GM23338 (cell line): ENCODE results near the gene SGCD. TPM values are rescaled to one million over a fixed set of nuclear protein-coding genes. Genes with fewer than 3 reads are reported as not detected.

ENCODE experiments used
- ATAC-seq: fragments of 200-7000 bp; cut with Tn5 transposase; 3 replicates; pipeline ENCODE4 v1.9.1; 2020
- DNase-seq: peaks from one replicate; pipeline ENCODE4 v3.0.0-alpha.2; 2015; ENCODE audit warnings: low spot score
- H2AFZ ChIP-seq: fragments of 200-600 bp; sonication (generic); 2 replicates; pipeline ENCODE4 v1.8.0; 2016; ENCODE audit warnings: antibody characterized with exemption, mild to moderate bottlenecking, moderate library complexity
- H3F3A ChIP-seq: fragments of 200-600 bp; sonication (generic); replicated peaks from 2 replicates; pipeline ENCODE4 v1.8.0; 2017; ENCODE audit warnings: antibody characterized with exemption, mixed run types, low read depth
- H3K27ac ChIP-seq: fragments of 200-600 bp; sonication (generic); 2 replicates; pipeline ENCODE4 v1.6.1; 2016; ENCODE audit warnings: low read depth
- H3K27me3 ChIP-seq: fragments of 200-600 bp; sonication (generic); 2 replicates; pipeline ENCODE4 v1.8.0; 2016; ENCODE audit warnings: mild to moderate bottlenecking, mixed run types, moderate library complexity; ENCODE audit not compliant: insufficient read depth
- H3K36me3 ChIP-seq: fragments of 200-600 bp; sonication (generic); 2 replicates; pipeline ENCODE4 v1.8.0; 2016; ENCODE audit warnings: mild to moderate bottlenecking; ENCODE audit not compliant: insufficient read depth
- H3K4me1 ChIP-seq: fragments of 200-600 bp; sonication (generic); 2 replicates; pipeline ENCODE4 v1.8.0; 2016; ENCODE audit warnings: mild to moderate bottlenecking, moderate library complexity; ENCODE audit not compliant: insufficient read depth
- H3K4me2 ChIP-seq: fragments of 200-600 bp; sonication (generic); 2 replicates; pipeline ENCODE4 v1.7.1; 2017; ENCODE audit warnings: mixed run types
- H3K4me3 ChIP-seq: fragments of 200-600 bp; sonication (generic); 2 replicates; pipeline ENCODE4 v1.6.1; 2016; ENCODE audit warnings: mixed run types
- H3K79me2 ChIP-seq: fragments of 200-600 bp; sonication (generic); replicated peaks from 2 replicates; pipeline ENCODE4 v1.8.0; 2017; ENCODE audit warnings: mild to moderate bottlenecking; ENCODE audit not compliant: insufficient read depth
- H3K9me2 ChIP-seq: fragments of 200-600 bp; sonication (generic); 2 replicates; pipeline ENCODE4 v1.8.0; 2017; ENCODE audit not compliant: insufficient read depth
- H4K20me1 ChIP-seq: fragments of 200-600 bp; sonication (generic); replicated peaks from 2 replicates; pipeline ENCODE4 v1.8.0; 2017; ENCODE audit warnings: mild to moderate bottlenecking; ENCODE audit not compliant: insufficient read depth
- H3K27ac Mint-ChIP-seq: 2 replicates; pipeline ENCODE4 v1.8.0; 2020; ENCODE audit warnings: inconsistent platforms, mild to moderate bottlenecking, moderate library complexity, mixed read lengths
- H3K27me3 Mint-ChIP-seq: 3 replicates; pipeline ENCODE4 v1.8.0; 2022; ENCODE audit warnings: low read depth, mild to moderate bottlenecking, moderate library complexity, mixed read lengths, inconsistent platforms; ENCODE audit not compliant: insufficient read depth, poor library complexity
- H3K36me3 Mint-ChIP-seq: 3 replicates; pipeline ENCODE4 v1.8.0; 2021; ENCODE audit warnings: low read depth, mild to moderate bottlenecking, inconsistent platforms, moderate library complexity, mixed read lengths
- H3K4me1 Mint-ChIP-seq: 3 replicates; pipeline ENCODE4 v1.8.0; 2020; ENCODE audit warnings: mild to moderate bottlenecking, inconsistent platforms, mixed read lengths
- H3K4me3 Mint-ChIP-seq: 3 replicates; pipeline ENCODE4 v1.8.0; 2021; ENCODE audit warnings: moderate library complexity, mild to moderate bottlenecking, inconsistent platforms, mixed read lengths
- H3K9me3 Mint-ChIP-seq: 3 replicates; pipeline ENCODE4 v1.8.0; 2020; ENCODE audit warnings: moderate library complexity, mild to moderate bottlenecking, inconsistent platforms, mixed read lengths
- CREB1 ChIP-seq: fragments of 250-450 bp; sonication (Bioruptor Pico); IDR thresholded peaks from 2 replicates; pipeline ENCODE4 v1.5.0; 2020; ENCODE audit warnings: low read depth, mild to moderate bottlenecking, moderate library complexity
- CTCF ChIP-seq, 2 experiments: fragments of 200-600 bp in 1 of 2; sonication (generic) in 1 of 2; conservative IDR thresholded peaks; 2 replicates each; pipeline versions ENCODE4 v1.5.1 to v1.6.1; 2016 to 2017; ENCODE audit warnings: antibody characterized with exemption in 2 of 2, low read depth in 2 of 2, mild to moderate bottlenecking in 2 of 2, moderate library complexity in 1 of 2
- EZH2 ChIP-seq: fragments of 200-600 bp; sonication (generic); IDR thresholded peaks from one replicate; pipeline ENCODE4 v1.8.0; 2017; ENCODE audit warnings: antibody characterized with exemption, mild to moderate bottlenecking, low read depth; ENCODE audit not compliant: unreplicated experiment
- EZH2phosphoT487 ChIP-seq: fragments of 200-600 bp; sonication (generic); IDR thresholded peaks from one replicate; pipeline ENCODE4 v1.8.1; 2018; ENCODE audit warnings: antibody characterized with exemption; ENCODE audit not compliant: unreplicated experiment
- JUNB ChIP-seq: IDR thresholded peaks from one replicate; pipeline ENCODE4 v1.6.1; 2016; ENCODE audit warnings: antibody characterized with exemption; ENCODE audit not compliant: unreplicated experiment
- NANOG ChIP-seq: IDR thresholded peaks from 2 replicates; pipeline ENCODE4 v1.6.1; 2016; ENCODE audit warnings: antibody characterized with exemption, borderline replicate concordance
- ZNF114 ChIP-seq: fragments of 250-450 bp; sonication (Bioruptor Pico); IDR thresholded peaks from 2 replicates; pipeline ENCODE4 v1.5.0; 2020; ENCODE audit warnings: mild to moderate bottlenecking, moderate library complexity
- ZNF331 ChIP-seq: fragments of 250-450 bp; sonication (Bioruptor Pico); IDR thresholded peaks from 2 replicates; pipeline ENCODE4 v1.5.0; 2020; ENCODE audit warnings: low read depth, mild to moderate bottlenecking, moderate library complexity
- polyA plus RNA-seq: library from polyadenylated mRNA; unstranded; fragments of >200 nt; fragmentation: Nextera tagmentation; extraction: Ambion mirVana; gene quantifications from 2 replicates; pipeline ENCODE4 v1.2.1, GENCODE V29; 2016
- total RNA-seq: library from RNA; depleted of rRNA; stranded (reverse); fragments of >200 nt; shearing (Covaris generic); gene quantifications from 2 replicates; pipeline ENCODE4 v1.2.3, GENCODE V29; 2014
- TF ChIP-seq, protein P1 (sequence below): IDR thresholded peaks from one replicate; pipeline ENCODE4 v1.6.1; 2018; ENCODE audit warnings: antibody characterized with exemption; ENCODE audit not compliant: unreplicated experiment
- TF ChIP-seq, protein P2 (sequence below): fragments of 250-450 bp; sonication (Bioruptor Pico); IDR thresholded peaks from 2 replicates; pipeline ENCODE4 v1.5.0; 2020; ENCODE audit warnings: mild to moderate bottlenecking, moderate library complexity

SGCD gene
- total and polyA plus RNA-seq, 2 experiments from 2014 or later, result 0.03 to 0.05 TPM

DNA sequence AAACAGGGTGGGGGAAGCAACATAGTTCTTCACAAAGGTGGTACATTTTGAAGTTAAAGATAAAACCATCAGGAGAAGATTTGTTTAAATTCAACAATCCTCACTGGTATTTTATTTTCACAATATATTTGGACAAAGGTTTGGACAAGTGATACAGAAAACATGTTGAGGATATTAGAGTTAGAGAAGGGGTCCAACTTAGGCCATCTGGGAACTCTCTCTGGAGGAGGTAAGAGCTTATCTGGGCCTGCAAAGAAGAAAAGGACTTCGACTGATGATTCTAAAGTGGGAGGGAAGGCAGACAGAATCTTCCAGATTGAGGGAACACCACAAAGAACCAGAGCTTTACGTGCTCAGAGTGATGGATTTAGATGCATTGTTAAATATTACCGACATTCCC, 58.5 kb downstream of the SGCD start:
- Mint-ChIP-seq H3K9me3 (no peaks in the 10 kb centered on the region), H3K36me3 (no peaks in the 10 kb centered on the region), H3K4me3 (no peak overlapping the region), H3K27me3 (no peaks in the 10 kb centered on the region), H3K27ac (no peak overlapping the region), H3K4me1 (no peaks in the 10 kb centered on the region)
- Histone ChIP-seq H3K36me3 (no peaks in the 10 kb centered on the region), H3K4me2 (no peak overlapping the region), H3K27me3 (no peaks in the 10 kb centered on the region), H3F3A (no peaks in the 10 kb centered on the region), H4K20me1 (no peaks in the 10 kb centered on the region), H3K9me2 (no peaks in the 10 kb centered on the region), H3K4me3 (no peak overlapping the region), H3K4me1 (no peaks in the 10 kb centered on the region), H3K79me2 (no peaks in the 10 kb centered on the region), H3K27ac (no peak overlapping the region), H2AFZ (no peak overlapping the region)
- TF ChIP-seq EZH2phosphoT487 (no peak), ZNF331 (CRISPR knock-in tag) (no peak), CTCF (conservative IDR thresholded peaks at IDR 0.05; ENCODE audit: low read depth in 2 of 2) (no peak), JUNB (no peak), CREB1 (CRISPR knock-in tag) (no peak), ZNF114 (CRISPR knock-in tag) (no peak), EZH2 (no peak), NANOG (no peak)
- TF ChIP-seq, protein P1, sequence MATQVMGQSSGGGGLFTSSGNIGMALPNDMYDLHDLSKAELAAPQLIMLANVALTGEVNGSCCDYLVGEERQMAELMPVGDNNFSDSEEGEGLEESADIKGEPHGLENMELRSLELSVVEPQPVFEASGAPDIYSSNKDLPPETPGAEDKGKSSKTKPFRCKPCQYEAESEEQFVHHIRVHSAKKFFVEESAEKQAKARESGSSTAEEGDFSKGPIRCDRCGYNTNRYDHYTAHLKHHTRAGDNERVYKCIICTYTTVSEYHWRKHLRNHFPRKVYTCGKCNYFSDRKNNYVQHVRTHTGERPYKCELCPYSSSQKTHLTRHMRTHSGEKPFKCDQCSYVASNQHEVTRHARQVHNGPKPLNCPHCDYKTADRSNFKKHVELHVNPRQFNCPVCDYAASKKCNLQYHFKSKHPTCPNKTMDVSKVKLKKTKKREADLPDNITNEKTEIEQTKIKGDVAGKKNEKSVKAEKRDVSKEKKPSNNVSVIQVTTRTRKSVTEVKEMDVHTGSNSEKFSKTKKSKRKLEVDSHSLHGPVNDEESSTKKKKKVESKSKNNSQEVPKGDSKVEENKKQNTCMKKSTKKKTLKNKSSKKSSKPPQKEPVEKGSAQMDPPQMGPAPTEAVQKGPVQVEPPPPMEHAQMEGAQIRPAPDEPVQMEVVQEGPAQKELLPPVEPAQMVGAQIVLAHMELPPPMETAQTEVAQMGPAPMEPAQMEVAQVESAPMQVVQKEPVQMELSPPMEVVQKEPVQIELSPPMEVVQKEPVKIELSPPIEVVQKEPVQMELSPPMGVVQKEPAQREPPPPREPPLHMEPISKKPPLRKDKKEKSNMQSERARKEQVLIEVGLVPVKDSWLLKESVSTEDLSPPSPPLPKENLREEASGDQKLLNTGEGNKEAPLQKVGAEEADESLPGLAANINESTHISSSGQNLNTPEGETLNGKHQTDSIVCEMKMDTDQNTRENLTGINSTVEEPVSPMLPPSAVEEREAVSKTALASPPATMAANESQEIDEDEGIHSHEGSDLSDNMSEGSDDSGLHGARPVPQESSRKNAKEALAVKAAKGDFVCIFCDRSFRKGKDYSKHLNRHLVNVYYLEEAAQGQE, result no peak
- TF ChIP-seq, protein P2, sequence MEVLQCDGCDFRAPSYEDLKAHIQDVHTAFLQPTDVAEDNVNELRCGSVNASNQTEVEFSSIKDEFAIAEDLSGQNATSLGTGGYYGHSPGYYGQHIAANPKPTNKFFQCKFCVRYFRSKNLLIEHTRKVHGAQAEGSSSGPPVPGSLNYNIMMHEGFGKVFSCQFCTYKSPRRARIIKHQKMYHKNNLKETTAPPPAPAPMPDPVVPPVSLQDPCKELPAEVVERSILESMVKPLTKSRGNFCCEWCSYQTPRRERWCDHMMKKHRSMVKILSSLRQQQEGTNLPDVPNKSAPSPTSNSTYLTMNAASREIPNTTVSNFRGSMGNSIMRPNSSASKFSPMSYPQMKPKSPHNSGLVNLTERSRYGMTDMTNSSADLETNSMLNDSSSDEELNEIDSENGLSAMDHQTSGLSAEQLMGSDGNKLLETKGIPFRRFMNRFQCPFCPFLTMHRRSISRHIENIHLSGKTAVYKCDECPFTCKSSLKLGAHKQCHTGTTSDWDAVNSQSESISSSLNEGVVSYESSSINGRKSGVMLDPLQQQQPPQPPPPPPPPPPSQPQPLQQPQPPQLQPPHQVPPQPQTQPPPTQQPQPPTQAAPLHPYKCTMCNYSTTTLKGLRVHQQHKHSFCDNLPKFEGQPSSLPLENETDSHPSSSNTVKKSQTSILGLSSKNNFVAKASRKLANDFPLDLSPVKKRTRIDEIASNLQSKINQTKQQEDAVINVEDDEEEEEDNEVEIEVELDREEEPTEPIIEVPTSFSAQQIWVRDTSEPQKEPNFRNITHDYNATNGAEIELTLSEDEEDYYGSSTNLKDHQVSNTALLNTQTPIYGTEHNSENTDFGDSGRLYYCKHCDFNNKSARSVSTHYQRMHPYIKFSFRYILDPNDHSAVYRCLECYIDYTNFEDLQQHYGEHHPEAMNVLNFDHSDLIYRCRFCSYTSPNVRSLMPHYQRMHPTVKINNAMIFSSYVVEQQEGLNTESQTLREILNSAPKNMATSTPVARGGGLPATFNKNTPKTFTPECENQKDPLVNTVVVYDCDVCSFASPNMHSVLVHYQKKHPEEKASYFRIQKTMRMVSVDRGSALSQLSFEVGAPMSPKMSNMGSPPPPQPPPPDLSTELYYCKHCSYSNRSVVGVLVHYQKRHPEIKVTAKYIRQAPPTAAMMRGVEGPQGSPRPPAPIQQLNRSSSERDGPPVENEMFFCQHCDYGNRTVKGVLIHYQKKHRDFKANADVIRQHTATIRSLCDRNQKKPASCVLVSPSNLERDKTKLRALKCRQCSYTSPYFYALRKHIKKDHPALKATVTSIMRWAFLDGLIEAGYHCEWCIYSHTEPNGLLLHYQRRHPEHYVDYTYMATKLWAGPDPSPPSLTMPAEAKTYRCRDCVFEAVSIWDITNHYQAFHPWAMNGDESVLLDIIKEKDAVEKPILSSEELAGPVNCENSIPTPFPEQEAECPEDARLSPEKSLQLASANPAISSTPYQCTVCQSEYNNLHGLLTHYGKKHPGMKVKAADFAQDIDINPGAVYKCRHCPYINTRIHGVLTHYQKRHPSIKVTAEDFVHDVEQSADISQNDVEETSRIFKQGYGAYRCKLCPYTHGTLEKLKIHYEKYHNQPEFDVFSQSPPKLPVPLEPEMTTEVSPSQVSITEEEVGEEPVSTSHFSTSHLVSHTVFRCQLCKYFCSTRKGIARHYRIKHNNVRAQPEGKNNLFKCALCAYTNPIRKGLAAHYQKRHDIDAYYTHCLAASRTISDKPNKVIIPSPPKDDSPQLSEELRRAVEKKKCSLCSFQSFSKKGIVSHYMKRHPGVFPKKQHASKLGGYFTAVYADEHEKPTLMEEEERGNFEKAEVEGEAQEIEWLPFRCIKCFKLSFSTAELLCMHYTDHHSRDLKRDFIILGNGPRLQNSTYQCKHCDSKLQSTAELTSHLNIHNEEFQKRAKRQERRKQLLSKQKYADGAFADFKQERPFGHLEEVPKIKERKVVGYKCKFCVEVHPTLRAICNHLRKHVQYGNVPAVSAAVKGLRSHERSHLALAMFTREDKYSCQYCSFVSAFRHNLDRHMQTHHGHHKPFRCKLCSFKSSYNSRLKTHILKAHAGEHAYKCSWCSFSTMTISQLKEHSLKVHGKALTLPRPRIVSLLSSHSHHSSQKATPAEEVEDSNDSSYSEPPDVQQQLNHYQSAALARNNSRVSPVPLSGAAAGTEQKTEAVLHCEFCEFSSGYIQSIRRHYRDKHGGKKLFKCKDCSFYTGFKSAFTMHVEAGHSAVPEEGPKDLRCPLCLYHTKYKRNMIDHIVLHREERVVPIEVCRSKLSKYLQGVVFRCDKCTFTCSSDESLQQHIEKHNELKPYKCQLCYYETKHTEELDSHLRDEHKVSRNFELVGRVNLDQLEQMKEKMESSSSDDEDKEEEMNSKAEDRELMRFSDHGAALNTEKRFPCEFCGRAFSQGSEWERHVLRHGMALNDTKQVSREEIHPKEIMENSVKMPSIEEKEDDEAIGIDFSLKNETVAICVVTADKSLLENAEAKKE (CRISPR knock-in tag), result no peak
- DNase-seq, result no peak
- ATAC-seq, result no peak
